HepG2 (cell line): ENCODE results near the gene ZBTB7A. TPM values are rescaled to one million over a fixed set of nuclear protein-coding genes. Genes with fewer than 3 reads are reported as not detected.

ENCODE experiments used
- BCL3 ChIP-seq: sonication (generic); formaldehyde crosslinking; IDR thresholded peaks from 2 replicates; pipeline ENCODE4 v1.5.1; 2020; ENCODE audit warnings: mild to moderate bottlenecking, missing genetic modification reagents, moderate library complexity
- BORCS8-MEF2B ChIP-seq: sonication (generic); formaldehyde crosslinking; IDR thresholded peaks from 2 replicates; pipeline ENCODE4 v1.8.0; 2022; ENCODE audit warnings: mild to moderate bottlenecking, missing genetic modification reagents
- CBX5 ChIP-seq: sonication (generic); formaldehyde crosslinking; IDR thresholded peaks from 2 replicates; pipeline ENCODE4 v1.4.0; 2020; ENCODE audit warnings: missing genetic modification reagents, borderline replicate concordance
- CCDC6 ChIP-seq: sonication (generic); formaldehyde crosslinking; IDR thresholded peaks from 2 replicates; pipeline ENCODE4 v1.8.1; 2022; ENCODE audit warnings: mild to moderate bottlenecking, missing genetic modification reagents, moderate library complexity
- DNMT3B ChIP-seq: conservative IDR thresholded peaks from 2 replicates; pipeline ENCODE4 v1.6.1; 2016; ENCODE audit warnings: missing biosample characterization, control low read depth
- E2F5 ChIP-seq: sonication (generic); formaldehyde crosslinking; conservative IDR thresholded peaks from 2 replicates; pipeline ENCODE4 v1.4.0; 2020; ENCODE audit warnings: missing genetic modification reagents
- FOXM1 ChIP-seq: sonication (generic); formaldehyde crosslinking; IDR thresholded peaks from 2 replicates; pipeline ENCODE4 v1.5.0; 2020; ENCODE audit warnings: missing genetic modification reagents
- GTF2F1 ChIP-seq: fragments of 150-350 bp; IDR thresholded peaks from 2 replicates; pipeline ENCODE4 v1.6.1; 2014; ENCODE audit warnings: low read length
- HDAC2 ChIP-seq: sonication (generic); formaldehyde crosslinking; IDR thresholded peaks from 2 replicates; pipeline ENCODE4 v1.4.0; 2020; ENCODE audit warnings: missing genetic modification reagents
- MED13 ChIP-seq: sonication (generic); formaldehyde crosslinking; IDR thresholded peaks from 2 replicates; pipeline ENCODE4 v1.5.0; 2020; ENCODE audit warnings: missing genetic modification reagents
- MEIS2 ChIP-seq: sonication (generic); formaldehyde crosslinking; IDR thresholded peaks from 2 replicates; pipeline ENCODE4 v1.9.0; 2021; ENCODE audit warnings: mild to moderate bottlenecking, missing genetic modification reagents
- MYC ChIP-seq: sonication (generic); formaldehyde crosslinking; IDR thresholded peaks from 2 replicates; pipeline ENCODE4 v1.9.0; 2021; ENCODE audit warnings: missing genetic modification reagents, borderline replicate concordance
- PATZ1 ChIP-seq: sonication (generic); formaldehyde crosslinking; IDR thresholded peaks from 2 replicates; pipeline ENCODE4 v1.4.0; 2020; ENCODE audit warnings: missing genetic modification reagents
- SSRP1 ChIP-seq: IDR thresholded peaks from 2 replicates; pipeline ENCODE4 v1.6.1; 2016; ENCODE audit warnings: control low read depth
- TBX2 ChIP-seq: sonication (generic); formaldehyde crosslinking; IDR thresholded peaks from 2 replicates; pipeline ENCODE4 v1.5.0; 2020; ENCODE audit warnings: missing genetic modification reagents, mild to moderate bottlenecking, borderline replicate concordance
- YY1 ChIP-seq: IDR thresholded peaks from 2 replicates; pipeline ENCODE4 v1.6.1; 2011; ENCODE audit warnings: low read length, low read depth, moderate library complexity, mild to moderate bottlenecking; ENCODE audit not compliant: insufficient read depth, insufficient replicate concordance
- ZNF253 ChIP-seq: sonication (generic); formaldehyde crosslinking; IDR thresholded peaks from 2 replicates; pipeline ENCODE4 v1.8.0; 2022; ENCODE audit warnings: mild to moderate bottlenecking, missing genetic modification reagents, borderline replicate concordance
- ZNF441 ChIP-seq: sonication (generic); formaldehyde crosslinking; IDR thresholded peaks from 2 replicates; pipeline ENCODE4 v1.7.0; 2021; ENCODE audit warnings: missing genetic modification reagents, borderline replicate concordance
- ZNF564 ChIP-seq: sonication (generic); formaldehyde crosslinking; IDR thresholded peaks from 2 replicates; pipeline ENCODE4 v1.8.1; 2023; ENCODE audit warnings: mild to moderate bottlenecking, missing genetic modification reagents
- ZNF646 ChIP-seq: sonication (generic); formaldehyde crosslinking; IDR thresholded peaks from 2 replicates; pipeline ENCODE4 v1.9.0; 2021; ENCODE audit warnings: mild to moderate bottlenecking, missing genetic modification reagents
- ZNF674 ChIP-seq: sonication (generic); formaldehyde crosslinking; IDR thresholded peaks from 2 replicates; pipeline ENCODE4 v1.5.0; 2020; ENCODE audit warnings: low read depth, mild to moderate bottlenecking, missing genetic modification reagents
- ZNF678 ChIP-seq: sonication (generic); formaldehyde crosslinking; IDR thresholded peaks from 2 replicates; pipeline ENCODE4 v1.4.0; 2020; ENCODE audit warnings: mild to moderate bottlenecking, missing genetic modification reagents
- polyA plus RNA-seq, 8 experiments: library from polyadenylated mRNA; depleted of rRNA in 3 of 8; stranded (reverse) in 7 of 8; unstranded in 1 of 8; fragments of >200 nt; fragmentation: Illumina TruSeq in 4 of 8; extraction: Trizol in 4 of 8; gene quantifications; 2 replicates each; pipeline versions ENCODE4 v1.2.1 to v1.2.3, GENCODE V29; 2011 to 2016; ENCODE audit warnings: low read depth in 4 of 8, missing spikeins in 1 of 8, mixed read lengths in 1 of 8; ENCODE audit not compliant: insufficient read depth in 1 of 8
- total RNA-seq, 5 experiments: library from RNA; depleted of rRNA; stranded (reverse); fragments of >200 nt; fragmentation: Illumina TruSeq; extraction: Trizol; gene quantifications; 2 replicates each; pipeline ENCODE4 v1.2.3, GENCODE V29; 2016; ENCODE audit warnings: low read depth in 1 of 5

ZBTB7A gene
- total and polyA plus RNA-seq, 2 of the 13 experiments (the other 11 are each of a cell fraction or from before 2014, with no cell fraction given) = 3.6 to 4.0 TPM

- peak; percentile 88 for TF ChIP-seq PATZ1
- TF ChIP-seq MED13 (CRISPR knock-in tag) = no peak
- TF ChIP-seq DNMT3B = no peak
- no peak for TF ChIP-seq BORCS8-MEF2B (CRISPR knock-in tag)
- no peak for TF ChIP-seq CBX5 (CRISPR knock-in tag)
- no peak for TF ChIP-seq YY1
- no peak for TF ChIP-seq ZNF646 (CRISPR knock-in tag)
- TF ChIP-seq HDAC2 (CRISPR knock-in tag) = no peak
- no peak for TF ChIP-seq TBX2 (CRISPR knock-in tag)
- no peak for TF ChIP-seq GTF2F1
- TF ChIP-seq FOXM1 (CRISPR knock-in tag) = no peak
- no peak for TF ChIP-seq SSRP1 (CRISPR knock-in tag)
- no peak for TF ChIP-seq ZNF564
- TF ChIP-seq ZNF674 (CRISPR knock-in tag) = no peak
- no peak for TF ChIP-seq MEIS2 (CRISPR knock-in tag)
- TF ChIP-seq CCDC6 (CRISPR knock-in tag) = 0 out of 2 replicates have a peak, but pooled peaks have one; percentile 30
- no peak for TF ChIP-seq ZNF678 (CRISPR knock-in tag)
- no peak for TF ChIP-seq BCL3
- TF ChIP-seq MYC (CRISPR knock-in tag) = no peak
- no peak for TF ChIP-seq ZNF441 (CRISPR knock-in tag)
- TF ChIP-seq ZNF253 (CRISPR knock-in tag) = no peak
- TF ChIP-seq E2F5 = no peak
Measured at GRCh38 chr19:4066176-4066606, 508 bp downstream of the ZBTB7A start (continued).
